Subcutaneous adipose tissue (tissue), 4 donors: Measurements from ENCODE around the gene COL27A1. TPM values are rescaled to one million over a fixed set of nuclear protein-coding genes. Genes with fewer than 3 reads are reported as not detected.

ENCODE experiments used
- small RNA-seq: library from RNA; depleted of rRNA; stranded (forward); fragments of <200 nt; gene quantifications from one replicate; pipeline ENCODE3, GENCODE V24; 2016
- total RNA-seq, 4 donors: library from RNA; depleted of rRNA; stranded (reverse); fragments of >200 nt; gene quantifications; one replicate each; pipeline ENCODE4 v1.1.0, GENCODE V29; 2016
- TF ChIP-seq, protein P1 (sequence below): fragments of 450-650 bp; IDR thresholded peaks from one replicate; pipeline ENCODE4 v1.5.1; 2016; ENCODE audit warnings: low read depth, mild to moderate bottlenecking, control low read depth, antibody characterized with exemption, moderate library complexity

Gene COL27A1
- total RNA-seq, 4 donors from 2014 or later, result 1.0 to 7.7 (median 4.4) TPM

DNA sequence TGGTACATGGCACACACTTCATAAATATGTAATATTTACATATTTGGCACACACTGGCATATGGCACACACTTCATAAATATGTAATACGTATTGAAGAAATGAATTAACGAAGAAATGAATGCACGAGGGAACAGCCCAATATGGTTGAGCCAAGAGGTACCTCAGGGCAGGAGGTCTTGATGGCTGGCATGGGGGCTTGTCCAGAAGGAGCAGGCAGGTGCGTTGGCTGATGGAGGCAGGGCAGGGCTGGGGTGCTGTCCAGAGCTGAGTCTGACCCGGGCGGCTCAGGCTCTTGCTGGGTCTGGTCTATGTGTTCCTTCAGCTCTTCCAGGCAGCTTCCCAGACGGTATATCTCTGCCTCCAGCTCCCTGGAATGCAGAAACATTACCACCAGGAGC lies 206.2 kb downstream of the COL27A1 start:
- TF ChIP-seq, protein P1, sequence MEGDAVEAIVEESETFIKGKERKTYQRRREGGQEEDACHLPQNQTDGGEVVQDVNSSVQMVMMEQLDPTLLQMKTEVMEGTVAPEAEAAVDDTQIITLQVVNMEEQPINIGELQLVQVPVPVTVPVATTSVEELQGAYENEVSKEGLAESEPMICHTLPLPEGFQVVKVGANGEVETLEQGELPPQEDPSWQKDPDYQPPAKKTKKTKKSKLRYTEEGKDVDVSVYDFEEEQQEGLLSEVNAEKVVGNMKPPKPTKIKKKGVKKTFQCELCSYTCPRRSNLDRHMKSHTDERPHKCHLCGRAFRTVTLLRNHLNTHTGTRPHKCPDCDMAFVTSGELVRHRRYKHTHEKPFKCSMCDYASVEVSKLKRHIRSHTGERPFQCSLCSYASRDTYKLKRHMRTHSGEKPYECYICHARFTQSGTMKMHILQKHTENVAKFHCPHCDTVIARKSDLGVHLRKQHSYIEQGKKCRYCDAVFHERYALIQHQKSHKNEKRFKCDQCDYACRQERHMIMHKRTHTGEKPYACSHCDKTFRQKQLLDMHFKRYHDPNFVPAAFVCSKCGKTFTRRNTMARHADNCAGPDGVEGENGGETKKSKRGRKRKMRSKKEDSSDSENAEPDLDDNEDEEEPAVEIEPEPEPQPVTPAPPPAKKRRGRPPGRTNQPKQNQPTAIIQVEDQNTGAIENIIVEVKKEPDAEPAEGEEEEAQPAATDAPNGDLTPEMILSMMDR, result no peak

Small RNAs within 50 kb of the gene (small RNA-seq; reads per million reads assigned to genes)
- 8.9 reads per million, percentile 88 among the genes with 10 or more reads in this experiment for gene MIR455

Other genes starting within 250 kb of the COL27A1 start
- gene AMBP, start 77.2 kb upstream of the COL27A1 start, total RNA-seq, result not detected
- not detected for gene KIF12, start 56.2 kb upstream of the COL27A1 start, total RNA-seq
- gene ORM1, start 167.6 kb downstream of the COL27A1 start, total RNA-seq, result 1 to 10 TPM in 1 of 4 donors, not detected in 3; 6.6 TPM
- gene ORM2, start 174.3 kb downstream of the COL27A1 start, total RNA-seq, result 1 to 10 TPM in 1 of 4 donors, not detected in 3; 2.4 TPM
- 10 to 100 TPM; 25.3 to 63.9 (median 52.6) TPM for gene AKNA, start 232.4 kb downstream of the COL27A1 start, total RNA-seq